NT2/D1 (cell line): ENCODE measurements around the gene FSD1L.

Experiments used
- DNase-seq: peaks from one replicate; pipeline ENCODE4 v3.0.0-alpha.2; 2011; ENCODE audit warnings: low read depth, low spot score
- H3K27me3 ChIP-seq: 2 replicates; pipeline ENCODE4 v1.6.0; 2011; ENCODE audit warnings: mild to moderate bottlenecking; ENCODE audit not compliant: insufficient read length, insufficient read depth
- H3K36me3 ChIP-seq: 2 replicates; pipeline ENCODE4 v1.6.1; 2011; ENCODE audit warnings: mild to moderate bottlenecking, low read length, mixed read lengths; ENCODE audit not compliant: insufficient read depth, insufficient read length
- H3K4me1 ChIP-seq: 2 replicates; pipeline ENCODE4 v1.5.1; 2011; ENCODE audit not compliant: insufficient read depth, insufficient read length
- H3K4me3 ChIP-seq: 2 replicates; pipeline ENCODE4 v1.5.1; 2011; ENCODE audit warnings: low read depth; ENCODE audit not compliant: insufficient read length
- H3K9ac ChIP-seq: 2 replicates; pipeline ENCODE4 v1.6.0; 2011; ENCODE audit warnings: low read depth; ENCODE audit not compliant: insufficient read length
- H3K9me3 ChIP-seq: 2 replicates; pipeline ENCODE4 v1.5.1; 2011; ENCODE audit warnings: mild to moderate bottlenecking, low read length; ENCODE audit not compliant: insufficient read depth
- SUZ12 ChIP-seq: IDR thresholded peaks from 2 replicates; pipeline ENCODE4 v1.6.1; 2011; ENCODE audit not compliant: insufficient read length, insufficient read depth; ENCODE audit errors: extremely low read depth
- YY1 ChIP-seq: IDR thresholded peaks from 2 replicates; pipeline ENCODE4 v1.6.1; 2011; ENCODE audit not compliant: insufficient read length, insufficient read depth
- ZNF274 ChIP-seq: IDR thresholded peaks from 2 replicates; pipeline ENCODE4 v1.6.1; 2011; ENCODE audit warnings: mild to moderate bottlenecking, low read depth, low read length

The FSD1L gene

DNA sequence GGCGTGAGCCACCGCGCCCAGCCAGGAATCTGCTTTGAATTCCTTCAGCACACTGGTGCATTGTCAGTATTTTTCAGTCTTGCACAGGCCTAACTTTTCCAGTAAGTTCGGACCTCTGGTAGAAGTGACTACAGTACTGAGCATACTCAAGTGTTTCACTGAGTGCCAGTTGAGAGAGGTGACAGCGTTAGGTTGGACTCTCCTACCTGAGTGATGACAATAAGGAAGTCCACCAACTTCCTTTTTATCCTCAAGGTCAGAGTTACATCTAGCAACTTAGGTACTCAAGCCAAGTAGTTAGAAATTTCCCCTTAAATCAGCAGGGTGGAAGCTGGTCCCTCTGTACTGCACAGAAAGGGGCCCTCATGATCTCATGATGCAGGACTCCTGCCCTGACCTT, 26.0 kb upstream of the FSD1L start:
- no peak overlapping the region for H3K9ac ChIP-seq
- DNase-seq, result no peak
- no peaks in the 10 kb centered on the region for H3K9me3 ChIP-seq
- H3K36me3 ChIP-seq, result no peaks in the 10 kb centered on the region
- TF ChIP-seq YY1 (no peak), SUZ12 (no peak), ZNF274 (no peak)
- no peaks in the 10 kb centered on the region for H3K4me1 ChIP-seq
- no peak overlapping the region for H3K4me3 ChIP-seq
- no peaks in the 10 kb centered on the region for H3K27me3 ChIP-seq

GRCh38 chr9:105425816-105426433, 21.9 kb upstream of the FSD1L start:
- Histone ChIP-seq H3K4me1 (no peaks in the 10 kb centered on the region), H3K36me3 (no peaks in the 10 kb centered on the region), H3K27me3 (no peaks in the 10 kb centered on the region), H3K9me3 (no peaks in the 10 kb centered on the region), H3K4me3 (no peak overlapping the region), H3K9ac (no peak overlapping the region)
- no peak for TF ChIP-seq ZNF274
- TF ChIP-seq SUZ12, result no peak
- DNase-seq, result no peak

- Histone ChIP-seq H3K9me3 (no peaks in the 10 kb centered on the region), H3K4me3 (no peak overlapping the region), H3K36me3 (no peaks in the 10 kb centered on the region), H3K9ac (no peak overlapping the region), H3K27me3 (no peaks in the 10 kb centered on the region), H3K4me1 (no peaks in the 10 kb centered on the region)
- TF ChIP-seq ZNF274, result no peak
- no peak for TF ChIP-seq YY1
- no peak for TF ChIP-seq SUZ12
- no peak for DNase-seq
Measured at GRCh38 chr9:105426657-105427056, 21.2 kb upstream of the FSD1L start.

- TF ChIP-seq SUZ12 (no peak), YY1 (no peak), ZNF274 (no peak)
- H3K4me1 ChIP-seq, result no peaks in the 10 kb centered on the region
- H3K27me3 ChIP-seq, result no peaks in the 10 kb centered on the region
- DNase-seq, result no peak
- H3K4me3 ChIP-seq, result no peak overlapping the region
- H3K36me3 ChIP-seq, result no peaks in the 10 kb centered on the region
- H3K9ac ChIP-seq, result no peak overlapping the region
- H3K9me3 ChIP-seq, result peaks cover 12% of the 10 kb centered on the region; the same call in 1 of the 2 replicates
Measured at GRCh38 chr9:105431424-105432246, 16.2 kb upstream of the FSD1L start.

GRCh38 chr9:105432247-105432842, 15.5 kb upstream of the FSD1L start:
- TF ChIP-seq SUZ12, result no peak
- no peak for TF ChIP-seq YY1
- TF ChIP-seq ZNF274, result no peak
- no peak overlapping the region for H3K9ac ChIP-seq
- H3K36me3 ChIP-seq, result no peaks in the 10 kb centered on the region
- peaks cover 12% of the 10 kb centered on the region; the same call in 1 of the 2 replicates for H3K9me3 ChIP-seq
- no peak for DNase-seq
- H3K27me3 ChIP-seq, result no peaks in the 10 kb centered on the region
- H3K4me1 ChIP-seq, result no peaks in the 10 kb centered on the region
- no peak overlapping the region for H3K4me3 ChIP-seq

DNA sequence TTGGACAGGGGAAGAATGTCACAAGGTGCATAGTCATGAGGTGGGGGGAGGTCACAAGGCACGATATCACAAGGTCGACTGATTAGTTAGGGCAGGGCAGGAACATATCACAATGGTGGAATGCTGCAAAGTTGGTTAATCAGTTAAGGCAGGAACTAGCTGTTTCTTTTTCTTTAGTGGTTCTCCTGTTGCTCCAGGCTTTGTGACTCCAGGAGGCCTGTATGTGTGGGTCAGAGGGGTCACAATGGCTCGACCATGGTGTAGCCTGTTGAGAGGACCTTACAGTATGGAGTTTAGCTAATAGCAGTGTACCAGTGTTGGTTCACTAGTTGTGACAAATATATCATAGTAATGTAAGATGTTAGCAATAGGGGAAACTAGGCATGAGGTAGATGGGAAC, 12.4 kb upstream of the FSD1L start:
- H3K4me3 ChIP-seq, result no peak overlapping the region
- no peak for TF ChIP-seq ZNF274
- TF ChIP-seq YY1, result no peak
- TF ChIP-seq SUZ12, result no peak
- H3K4me1 ChIP-seq, result no peaks in the 10 kb centered on the region
- no peak overlapping the region for H3K9ac ChIP-seq
- H3K27me3 ChIP-seq, result no peaks in the 10 kb centered on the region
- H3K36me3 ChIP-seq, result no peaks in the 10 kb centered on the region
- peaks cover 12% of the 10 kb centered on the region; the same call in 1 of the 2 replicates for H3K9me3 ChIP-seq
- no peak for DNase-seq

- Histone ChIP-seq H3K4me3 (no peak overlapping the region), H3K36me3 (no peaks in the 10 kb centered on the region)
- no peak for TF ChIP-seq SUZ12
- no peak for TF ChIP-seq YY1
- no peak for TF ChIP-seq ZNF274
Measured at GRCh38 chr9:105436783-105437182, 11.1 kb upstream of the FSD1L start.

More at GRCh38 chr9:105436783-105437182, 11.1 kb upstream of the FSD1L start:
- no peak for DNase-seq
- no peaks in the 10 kb centered on the region for H3K27me3 ChIP-seq
- H3K9ac ChIP-seq, result no peak overlapping the region
- H3K4me1 ChIP-seq, result no peaks in the 10 kb centered on the region
- peaks cover 12% of the 10 kb centered on the region; the same call in 1 of the 2 replicates for H3K9me3 ChIP-seq
